NCI-H774 (cell line): ENCODE data around the gene CDK6.

Source experiments
- DNase-seq: peaks from one replicate; lab custom pipeline; 2025; lab: John Stamatoyannopoulos, UW

CDK6 gene

DNA sequence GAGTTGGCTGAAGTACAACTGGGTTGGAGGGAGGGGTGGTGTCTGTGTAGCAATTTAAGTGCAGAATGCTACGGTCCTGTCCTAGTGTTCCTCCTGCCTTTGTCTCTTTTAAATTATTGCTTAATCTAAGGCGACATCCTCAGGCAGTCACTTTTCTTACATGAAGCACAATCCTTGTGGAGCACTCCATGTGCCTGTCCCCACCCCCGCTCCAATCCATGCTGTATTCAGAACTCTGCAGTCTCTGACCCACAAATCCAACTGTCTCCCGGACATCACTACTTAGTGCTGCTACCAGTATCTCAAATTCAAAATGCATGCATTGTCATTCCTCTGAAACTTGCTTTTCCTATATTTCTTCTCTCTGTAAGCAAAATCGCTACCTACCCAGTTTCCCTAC, 154.7 kb downstream of the CDK6 start:
- no peak for DNase-seq

DNA sequence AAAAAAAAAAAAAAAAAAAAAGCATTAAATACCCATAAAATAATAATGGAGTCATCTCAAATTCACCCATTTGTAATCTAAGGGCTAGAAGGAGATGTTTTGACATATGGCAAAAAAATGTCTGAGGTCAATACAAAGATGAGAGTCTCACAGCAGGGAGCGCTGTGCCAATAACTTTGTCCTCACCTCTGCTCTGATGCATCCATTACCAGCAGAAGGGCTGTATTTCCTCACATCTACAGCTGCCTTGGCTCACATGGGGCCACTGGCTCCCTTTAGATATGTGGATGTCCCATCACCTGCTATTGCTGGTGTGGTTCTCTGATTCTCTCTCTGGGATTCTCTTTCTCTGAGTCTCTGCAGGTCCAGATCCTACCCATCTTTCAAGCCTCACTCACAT, 155.9 kb downstream of the CDK6 start:
- no peak for DNase-seq

DNA sequence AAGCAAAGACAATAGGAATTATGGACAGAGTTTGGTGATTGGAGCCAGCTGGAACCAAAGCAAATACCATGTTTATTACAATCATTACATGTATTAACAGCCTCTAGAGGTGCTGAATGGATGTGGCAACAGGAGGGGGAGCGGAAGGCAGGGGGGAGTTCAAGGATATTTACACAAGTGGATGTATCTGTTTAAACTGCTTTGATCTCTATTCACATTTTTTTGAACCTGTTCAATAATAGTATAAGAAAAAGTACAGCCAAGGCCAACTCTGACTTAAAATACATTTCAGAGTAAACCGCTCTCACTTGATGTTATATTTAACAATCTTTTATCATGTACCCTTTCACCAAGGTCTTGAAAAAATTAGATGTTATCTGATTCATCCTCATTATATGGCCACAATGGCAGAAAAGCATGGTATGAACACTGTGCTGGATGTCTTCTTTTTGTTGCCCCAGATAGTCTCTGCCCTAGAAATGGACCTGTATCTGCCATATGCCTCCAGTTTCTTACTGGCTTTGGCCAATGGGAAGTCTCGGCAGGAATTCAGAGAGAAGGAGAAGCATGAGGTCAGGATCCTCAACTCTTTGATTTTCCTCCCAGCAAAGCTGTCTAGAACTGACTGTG, 158.0 kb downstream of the CDK6 start:
- DNase-seq: peak; percentile 25

DNA sequence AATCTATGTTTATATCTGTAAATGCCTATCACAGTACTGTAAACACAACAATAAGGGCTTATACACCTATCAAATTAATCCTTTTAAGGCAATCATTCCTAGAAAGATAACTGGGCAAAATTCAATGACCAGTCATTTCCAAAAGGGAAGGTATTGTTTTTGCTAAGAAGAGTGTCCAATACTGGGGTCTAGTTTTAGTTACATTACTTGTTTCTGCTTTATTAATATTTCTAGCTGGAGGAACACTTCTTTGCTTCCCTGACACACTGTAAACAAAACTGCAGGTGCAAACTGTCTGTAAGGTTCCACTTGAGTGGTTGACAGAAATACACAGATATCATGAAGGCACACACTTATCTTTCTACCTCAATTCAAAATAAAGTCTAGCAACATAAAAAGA, 162.0 kb downstream of the CDK6 start:
- peak; percentile 10 for DNase-seq

GRCh38 chr7:92671505-92672169, 164.7 kb downstream of the CDK6 start:
- DNase-seq: no peak

DNA sequence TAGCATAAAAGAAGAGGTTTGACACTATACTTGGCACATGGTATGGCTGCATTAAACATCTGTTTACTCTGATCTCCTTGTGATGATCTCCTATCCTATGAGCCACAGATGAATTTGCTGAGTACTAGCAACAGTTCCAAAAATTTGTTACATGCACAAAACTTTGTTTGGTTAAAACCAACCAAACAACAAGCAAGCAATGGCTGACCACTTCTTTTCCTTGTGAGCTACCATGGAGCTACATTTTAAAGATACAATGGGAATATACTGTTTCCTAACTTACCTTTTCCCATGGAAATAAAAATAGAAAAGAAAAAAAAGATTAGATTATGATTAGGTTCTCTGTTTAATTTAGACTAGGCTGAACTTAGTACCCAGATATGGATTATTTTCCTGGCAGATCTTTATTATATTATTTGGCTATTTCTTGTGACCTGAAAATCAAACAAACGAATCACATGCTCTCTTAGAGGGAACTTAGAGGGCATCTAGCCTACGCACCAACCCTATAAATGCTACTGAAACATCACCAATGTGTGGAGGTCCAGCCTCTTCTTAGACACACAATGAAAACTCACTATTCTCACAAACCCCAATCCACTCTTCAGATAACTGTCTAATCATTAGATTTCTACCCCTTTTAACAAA, 166.0 kb downstream of the CDK6 start:
- no peak for DNase-seq

GRCh38 chr7:92669616-92670165, 166.7 kb downstream of the CDK6 start:
- no peak for DNase-seq

DNA sequence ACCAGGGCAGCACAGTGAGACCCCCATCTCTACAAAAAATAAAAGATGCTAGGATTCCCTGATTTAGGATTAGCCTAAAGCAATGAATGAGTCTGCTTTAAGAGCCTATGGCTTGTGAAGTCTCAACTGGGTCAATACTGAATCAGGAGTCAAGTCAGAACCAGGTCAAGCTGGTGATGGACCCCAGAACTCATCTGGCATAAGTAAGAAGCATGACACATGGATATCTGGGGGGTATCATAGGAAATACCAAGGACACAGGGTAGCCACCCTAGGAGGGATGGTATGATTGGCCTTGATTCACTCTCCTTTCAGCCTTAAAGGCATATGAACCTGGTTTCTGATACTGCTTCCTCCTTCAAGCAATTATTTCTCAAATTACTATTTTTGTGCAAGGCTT, 167.8 kb downstream of the CDK6 start:
- DNase-seq: no peak

GRCh38 chr7:92667816-92668535, 168.4 kb downstream of the CDK6 start:
- DNase-seq: no peak

DNA sequence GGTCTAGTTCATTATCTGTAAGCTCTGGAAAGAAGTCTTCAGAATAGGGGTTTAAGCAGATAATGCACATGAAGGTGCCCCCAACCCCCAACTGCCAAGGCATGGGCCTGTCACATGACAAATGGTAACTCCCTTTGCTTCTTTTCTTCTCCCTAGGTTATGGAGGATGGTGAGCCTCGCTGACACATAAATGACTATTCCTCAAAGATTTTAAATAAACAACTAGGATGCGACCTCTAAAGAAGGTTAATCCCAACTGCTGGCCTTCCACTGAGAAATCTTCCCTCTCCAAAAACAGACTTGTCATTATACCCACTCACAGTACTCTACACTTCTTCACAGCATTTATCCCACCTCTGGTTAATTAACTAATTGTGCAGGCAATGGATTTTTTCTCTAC, 170.4 kb downstream of the CDK6 start:
- no peak for DNase-seq

DNA sequence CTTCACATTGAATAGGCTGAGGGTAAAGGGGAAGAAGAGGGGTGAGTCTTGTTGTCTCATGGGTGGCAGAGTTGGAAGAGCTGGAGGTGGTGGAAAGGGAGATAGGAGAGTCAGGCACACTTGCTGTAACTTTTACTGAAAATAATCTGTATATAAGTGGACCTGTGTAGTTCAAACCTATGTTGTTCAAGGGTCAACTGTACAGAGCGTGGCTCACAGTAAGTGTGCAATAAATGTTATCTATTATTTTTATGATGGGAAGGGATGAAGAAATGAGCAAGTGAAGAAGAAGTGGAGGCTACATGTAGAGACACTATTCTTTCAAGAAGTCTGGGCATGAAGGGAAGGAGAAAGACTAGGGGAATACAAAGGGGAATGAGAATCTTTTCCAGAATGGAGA, 174.7 kb downstream of the CDK6 start:
- DNase-seq: no peak

DNA sequence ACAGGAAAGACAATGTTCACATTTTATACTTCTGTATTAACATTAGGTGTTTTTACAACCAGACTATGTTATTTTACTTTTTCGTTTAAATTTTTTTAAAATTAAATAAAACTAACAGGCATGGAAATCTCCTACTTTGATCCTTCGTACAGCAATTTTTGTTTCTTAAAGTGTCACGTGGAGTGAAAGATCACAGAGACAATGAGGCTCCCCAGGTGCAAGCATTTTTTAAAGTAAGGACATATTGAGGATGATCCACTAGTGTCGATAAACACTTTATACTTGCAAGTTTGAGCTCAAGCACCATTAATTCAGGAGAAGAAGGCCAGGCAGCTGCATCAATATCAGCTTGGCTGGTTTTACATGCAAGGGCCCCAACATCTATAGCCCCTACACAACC, 177.7 kb downstream of the CDK6 start:
- no peak for DNase-seq

GRCh38 chr7:92657391-92657790, 179.0 kb downstream of the CDK6 start:
- no peak for DNase-seq

DNA sequence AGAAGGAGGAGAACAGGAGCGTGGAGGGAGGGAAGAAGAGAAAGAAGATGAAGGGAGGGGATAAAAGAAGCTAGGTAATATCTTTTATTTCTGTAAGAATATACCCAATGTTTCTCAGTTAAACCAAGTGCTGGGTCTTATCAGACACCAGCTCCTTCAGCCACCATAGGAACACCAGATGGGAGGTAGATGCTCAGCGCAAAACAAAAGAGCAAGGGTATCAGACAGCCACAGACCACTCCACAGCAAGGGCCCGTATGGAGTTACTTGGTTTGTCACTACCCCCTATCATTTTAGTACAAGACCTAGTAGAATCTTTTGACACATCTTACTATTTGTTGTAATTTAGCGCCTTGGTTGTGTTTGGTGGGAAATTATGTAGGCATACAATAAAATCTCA, 180.3 kb downstream of the CDK6 start:
- no peak for DNase-seq

- no peak for DNase-seq
Observed at GRCh38 chr7:92655346-92655884, 181.0 kb downstream of the CDK6 start.

DNA sequence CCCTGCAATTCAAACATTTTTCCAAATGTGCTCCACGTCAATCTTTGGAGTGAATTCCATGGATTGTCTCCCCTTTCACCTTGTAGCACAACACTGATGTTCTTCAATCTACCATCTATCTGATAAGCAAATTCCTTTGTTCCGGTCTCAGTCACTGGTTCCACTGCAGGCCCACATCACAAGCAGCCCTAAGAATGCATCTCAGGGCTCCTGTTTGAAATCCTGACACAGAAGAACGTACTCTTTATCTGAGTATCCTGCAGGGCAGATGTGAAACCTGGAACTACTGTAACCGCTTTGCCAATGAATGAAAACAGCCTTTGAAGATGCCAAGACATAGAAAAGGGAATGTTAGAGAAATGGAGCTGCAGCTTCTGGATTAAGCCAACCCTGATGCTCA, 183.2 kb downstream of the CDK6 start:
- no peak for DNase-seq

- DNase-seq: no peak
Observed at GRCh38 chr7:92652536-92652935, 183.8 kb downstream of the CDK6 start.

- DNase-seq: no peak
Observed at GRCh38 chr7:92650391-92650790, 186.0 kb downstream of the CDK6 start.

- no peak for DNase-seq
Observed at GRCh38 chr7:92648067-92648466, 188.3 kb downstream of the CDK6 start.

DNA sequence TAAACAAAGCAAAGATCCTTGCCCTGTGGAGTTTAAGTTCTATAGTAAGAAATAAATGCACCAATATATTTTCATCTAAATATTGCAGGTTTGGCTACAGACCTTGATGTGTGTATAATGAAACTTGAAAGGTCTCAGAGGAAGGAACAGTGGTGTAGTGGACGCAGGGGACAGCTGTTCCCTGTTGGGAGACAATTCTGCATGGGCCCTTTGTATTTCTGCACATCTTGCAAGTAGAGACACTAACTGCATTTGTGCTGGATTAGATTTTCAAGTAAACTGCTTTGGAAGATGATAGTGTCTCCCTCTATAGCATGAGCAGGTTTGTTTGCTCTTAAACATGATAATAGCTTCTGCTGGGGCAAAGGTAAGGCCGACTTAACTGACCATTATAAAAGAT, 188.7 kb downstream of the CDK6 start:
- DNase-seq: no peak

DNA sequence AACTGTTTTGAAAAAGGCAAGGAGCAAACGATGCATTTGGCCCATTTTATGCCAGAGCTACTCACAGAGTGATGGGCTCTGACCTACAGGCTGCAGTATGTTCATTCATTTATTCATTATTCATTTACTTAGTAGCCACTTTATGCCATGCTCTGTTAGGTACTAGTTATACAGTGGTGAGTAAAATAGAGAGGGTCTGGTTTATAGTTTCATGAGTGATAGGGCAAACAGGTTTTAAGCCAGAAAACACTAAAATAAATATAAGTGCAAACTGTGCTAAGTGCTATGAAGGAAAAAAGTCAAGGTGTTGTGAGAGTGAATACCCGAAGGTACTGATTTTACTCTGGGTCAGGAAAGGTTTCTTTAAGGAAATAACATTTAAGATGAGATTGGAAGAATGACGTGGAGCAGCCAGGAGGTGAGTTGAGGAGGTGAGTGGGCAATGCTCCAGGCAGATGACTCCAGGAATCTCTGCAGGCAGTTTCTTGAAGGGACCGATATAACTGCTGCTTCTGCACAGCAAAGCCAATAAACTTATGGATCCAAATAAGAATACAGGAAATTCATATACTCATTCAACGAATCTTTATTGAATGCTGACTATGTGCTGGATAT, 189.3 kb downstream of the CDK6 start:
- no peak for DNase-seq
